ENCODE results near the gene LGI4. TPM values are rescaled to one million over a fixed set of nuclear protein-coding genes. Genes with fewer than 3 reads are reported as not detected.

LGI4 gene
- total RNA-seq, 1 donor from 2014 or later: 0.10 TPM

DNA sequence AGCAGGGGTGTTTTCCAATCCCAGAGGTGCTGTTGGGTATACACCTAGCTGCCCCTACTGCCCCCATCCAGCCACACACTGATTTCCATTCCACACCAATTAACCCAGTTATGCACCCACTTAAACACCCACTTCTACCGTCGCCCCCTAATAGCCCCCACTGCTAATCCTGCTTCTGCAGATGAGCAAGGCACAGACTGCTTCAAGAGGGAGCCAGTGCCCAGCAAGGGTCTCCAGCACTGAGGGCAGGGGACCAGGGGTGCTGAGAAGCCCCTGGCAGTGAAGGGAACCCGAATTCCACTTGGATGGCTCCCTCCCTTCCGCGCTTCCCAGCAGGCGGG lies 9.4 kb upstream of the LGI4 start:
- H3K27ac Mint-ChIP-seq (ENCODE audit: unreplicated experiment): no peak overlapping the region
- no peaks in the 10 kb centered on the region for H3K36me3 Mint-ChIP-seq (ENCODE audit: low read depth, unreplicated experiment)
- no peaks in the 10 kb centered on the region for H3K9me3 Mint-ChIP-seq (ENCODE audit: unreplicated experiment)
- H3K4me1 Mint-ChIP-seq (ENCODE audit: unreplicated experiment): peaks cover 5% of the 10 kb centered on the region
- H3K27me3 Mint-ChIP-seq (ENCODE audit: unreplicated experiment): peaks cover 9% of the 10 kb centered on the region
- H3K4me3 Mint-ChIP-seq (ENCODE audit: unreplicated experiment): no peak overlapping the region
- DNase-seq (ENCODE audit: low spot score): no peak
- TF ChIP-seq, protein P1, sequence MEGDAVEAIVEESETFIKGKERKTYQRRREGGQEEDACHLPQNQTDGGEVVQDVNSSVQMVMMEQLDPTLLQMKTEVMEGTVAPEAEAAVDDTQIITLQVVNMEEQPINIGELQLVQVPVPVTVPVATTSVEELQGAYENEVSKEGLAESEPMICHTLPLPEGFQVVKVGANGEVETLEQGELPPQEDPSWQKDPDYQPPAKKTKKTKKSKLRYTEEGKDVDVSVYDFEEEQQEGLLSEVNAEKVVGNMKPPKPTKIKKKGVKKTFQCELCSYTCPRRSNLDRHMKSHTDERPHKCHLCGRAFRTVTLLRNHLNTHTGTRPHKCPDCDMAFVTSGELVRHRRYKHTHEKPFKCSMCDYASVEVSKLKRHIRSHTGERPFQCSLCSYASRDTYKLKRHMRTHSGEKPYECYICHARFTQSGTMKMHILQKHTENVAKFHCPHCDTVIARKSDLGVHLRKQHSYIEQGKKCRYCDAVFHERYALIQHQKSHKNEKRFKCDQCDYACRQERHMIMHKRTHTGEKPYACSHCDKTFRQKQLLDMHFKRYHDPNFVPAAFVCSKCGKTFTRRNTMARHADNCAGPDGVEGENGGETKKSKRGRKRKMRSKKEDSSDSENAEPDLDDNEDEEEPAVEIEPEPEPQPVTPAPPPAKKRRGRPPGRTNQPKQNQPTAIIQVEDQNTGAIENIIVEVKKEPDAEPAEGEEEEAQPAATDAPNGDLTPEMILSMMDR (IDR thresholded peaks at IDR 0.05; ENCODE audit: unreplicated experiment): no peak

DNA sequence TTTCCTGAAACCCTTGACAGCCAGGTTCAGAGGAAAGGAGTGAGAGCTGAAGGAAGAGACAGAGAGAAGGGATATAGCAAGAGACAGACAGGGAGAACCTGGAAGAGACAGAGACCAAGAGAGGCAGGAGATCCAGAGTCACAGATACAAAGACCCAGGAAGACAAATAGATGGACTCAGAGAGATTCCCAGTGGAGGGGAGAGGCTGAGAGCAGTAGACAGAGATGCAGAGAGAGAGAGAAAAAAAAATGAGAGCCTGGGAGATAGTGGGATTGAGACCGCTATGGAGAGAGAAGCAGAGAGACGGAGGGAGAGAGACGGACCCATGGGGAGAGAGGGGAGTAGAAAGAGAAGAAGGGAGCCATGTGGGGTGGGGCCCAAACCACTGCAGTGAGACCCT lies 9.0 kb upstream of the LGI4 start:
- TF ChIP-seq, protein P1 (IDR thresholded peaks at IDR 0.05; ENCODE audit: unreplicated experiment): no peak
- peaks cover 6% of the 10 kb centered on the region for H3K27me3 Mint-ChIP-seq (ENCODE audit: unreplicated experiment)
- DNase-seq (ENCODE audit: low spot score): no peak
- H3K36me3 Mint-ChIP-seq (ENCODE audit: low read depth, unreplicated experiment): no peaks in the 10 kb centered on the region
- H3K4me1 Mint-ChIP-seq (ENCODE audit: unreplicated experiment): peaks cover 5% of the 10 kb centered on the region
- H3K27ac Mint-ChIP-seq (ENCODE audit: unreplicated experiment): no peak overlapping the region
- no peaks in the 10 kb centered on the region for H3K9me3 Mint-ChIP-seq (ENCODE audit: unreplicated experiment)
- no peak overlapping the region for H3K4me3 Mint-ChIP-seq (ENCODE audit: unreplicated experiment)

GRCh38 chr19:35143231-35143715 lies 8.4 kb upstream of the LGI4 start, which contains the start of gene FXYD7:
Gene FXYD7 (plus strand): TSS chr19:35143255. CDS start chr19:35143334, 79 bp downstream.
- no peaks in the 10 kb centered on the region for H3K36me3 Mint-ChIP-seq (ENCODE audit: low read depth, unreplicated experiment)
- no peaks in the 10 kb centered on the region for H3K9me3 Mint-ChIP-seq (ENCODE audit: unreplicated experiment)
- peak within 1 kb of the TSS; percentile 42 for H3K4me3 Mint-ChIP-seq (ENCODE audit: unreplicated experiment)
- H3K4me1 Mint-ChIP-seq (ENCODE audit: unreplicated experiment): peaks cover 5% of the 10 kb centered on the region
- TF ChIP-seq, protein P1 (IDR thresholded peaks at IDR 0.05; ENCODE audit: unreplicated experiment): peak; percentile 65
- H3K27ac Mint-ChIP-seq (ENCODE audit: unreplicated experiment): no peak within 1 kb of the TSS
- H3K27me3 Mint-ChIP-seq (ENCODE audit: unreplicated experiment): peaks cover 6% of the 10 kb centered on the region
- peak; percentile 26 for DNase-seq (ENCODE audit: low spot score)

- Mint-ChIP-seq H3K4me3 (ENCODE audit: unreplicated experiment) (peak overlapping the region; percentile 42), H3K4me1 (ENCODE audit: unreplicated experiment) (peaks cover 5% of the 10 kb centered on the region), H3K9me3 (ENCODE audit: unreplicated experiment) (no peaks in the 10 kb centered on the region), H3K27me3 (ENCODE audit: unreplicated experiment) (peaks cover 7% of the 10 kb centered on the region), H3K27ac (ENCODE audit: unreplicated experiment) (no peak overlapping the region), H3K36me3 (ENCODE audit: low read depth, unreplicated experiment) (no peaks in the 10 kb centered on the region)
- TF ChIP-seq, protein P1 (IDR thresholded peaks at IDR 0.05; ENCODE audit: unreplicated experiment): peak; percentile 81
- peak; percentile 72 for DNase-seq (ENCODE audit: low spot score)
Observed at GRCh38 chr19:35142606-35143230, 7.9 kb upstream of the LGI4 start.

DNA sequence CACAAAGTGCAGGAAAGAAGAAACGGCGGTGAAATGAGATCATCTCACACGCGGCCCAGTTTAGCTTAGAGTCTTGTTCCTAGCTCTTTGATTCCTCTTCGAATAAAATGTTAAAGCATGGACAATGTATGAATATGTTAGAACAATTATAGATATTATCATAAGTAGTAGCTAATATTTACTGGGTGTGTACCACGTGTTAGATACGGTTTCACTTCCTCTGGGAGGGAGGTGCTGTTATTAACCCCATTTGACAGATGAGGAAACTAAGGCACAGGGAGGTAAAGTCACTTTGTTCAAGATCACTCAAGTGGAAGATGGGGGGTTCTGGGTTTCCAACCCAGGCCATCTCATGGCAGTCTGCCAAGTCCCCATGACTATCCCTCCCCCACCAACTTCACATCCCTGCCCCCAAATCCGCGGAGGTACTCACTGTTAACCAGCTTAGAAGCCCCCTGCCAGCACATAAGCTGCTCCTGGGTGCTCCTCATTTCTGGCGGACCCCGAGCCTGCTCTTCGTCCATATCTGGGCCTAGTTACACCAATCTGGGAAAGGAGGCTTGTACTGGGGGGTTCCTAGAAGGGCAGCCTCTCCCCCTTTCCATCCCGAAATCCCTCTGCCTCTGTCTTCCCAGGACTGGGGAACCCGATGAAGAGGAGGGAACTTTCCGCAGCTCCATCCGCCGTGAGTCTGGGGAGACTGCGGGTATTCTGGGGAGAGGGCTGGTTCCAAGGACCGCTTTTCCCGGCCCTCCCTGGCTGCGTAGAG lies 7.2 kb upstream of the LGI4 start:
- Mint-ChIP-seq H3K27me3 (ENCODE audit: unreplicated experiment) (peaks cover 10% of the 10 kb centered on the region), H3K9me3 (ENCODE audit: unreplicated experiment) (no peaks in the 10 kb centered on the region), H3K4me1 (ENCODE audit: unreplicated experiment) (peaks cover 5% of the 10 kb centered on the region), H3K4me3 (ENCODE audit: unreplicated experiment) (peak overlapping the region; percentile 42), H3K36me3 (ENCODE audit: low read depth, unreplicated experiment) (no peaks in the 10 kb centered on the region), H3K27ac (ENCODE audit: unreplicated experiment) (no peak overlapping the region)
- DNase-seq (ENCODE audit: low spot score): no peak
- TF ChIP-seq, protein P1 (IDR thresholded peaks at IDR 0.05; ENCODE audit: unreplicated experiment): no peak
